GM06990 (cell line): Measurements from ENCODE around the gene SLFNL1.
A peak's percentile ranks its signal among the peaks of the same experiment; 100 is the strongest.

Source experiments
- DNase-seq: peaks from one replicate; pipeline ENCODE4 v3.0.0-alpha.2; 2011; ENCODE audit not compliant: insufficient read length; ENCODE audit errors: extremely low read depth
- H3K27me3 ChIP-seq: replicated peaks from 2 replicates; pipeline ENCODE4 v1.6.0; 2011; ENCODE audit warnings: low read length; ENCODE audit not compliant: control insufficient read depth, insufficient read depth
- H3K36me3 ChIP-seq: 2 replicates; pipeline ENCODE4 v1.5.1; 2011; ENCODE audit warnings: low read length; ENCODE audit not compliant: control insufficient read depth, insufficient read depth
- H3K4me3 ChIP-seq: replicated peaks from 2 replicates; pipeline ENCODE4 v1.5.1; 2011; ENCODE audit warnings: low read depth, mild to moderate bottlenecking, control low read depth, low read length
- TF ChIP-seq, protein P1 (sequence below): IDR thresholded peaks from 2 replicates; pipeline ENCODE4 v1.5.1; 2011; ENCODE audit warnings: low read length, control low read depth, mild to moderate bottlenecking, inconsistent platforms; ENCODE audit not compliant: insufficient read depth, poor library complexity, severe bottlenecking

Gene SLFNL1

DNA sequence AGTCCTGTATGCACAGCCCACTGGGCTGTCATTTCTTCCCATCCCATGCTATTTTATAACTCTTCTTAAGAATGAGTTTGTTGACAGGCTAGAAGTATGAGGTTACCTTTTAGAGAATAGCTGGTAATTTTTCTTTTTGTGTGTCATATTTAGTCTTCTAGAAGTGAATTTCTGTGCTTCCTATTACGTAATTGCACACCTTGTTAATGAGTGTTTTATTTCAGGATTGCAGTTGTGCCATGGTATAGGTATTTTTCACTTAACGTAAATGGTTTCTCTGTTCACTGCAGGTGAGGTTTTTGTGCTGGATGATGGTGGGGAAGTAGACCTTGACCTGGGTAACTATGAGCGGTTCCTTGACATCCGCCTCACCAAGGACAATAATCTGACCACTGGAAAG is 37.0 kb downstream of the SLFNL1 start:
- Histone ChIP-seq H3K36me3 (peaks cover 25% of the 10 kb centered on the region), H3K27me3 (no peaks in the 10 kb centered on the region), H3K4me3 (no peak overlapping the region)
- no peak for DNase-seq
- TF ChIP-seq, protein P1, sequence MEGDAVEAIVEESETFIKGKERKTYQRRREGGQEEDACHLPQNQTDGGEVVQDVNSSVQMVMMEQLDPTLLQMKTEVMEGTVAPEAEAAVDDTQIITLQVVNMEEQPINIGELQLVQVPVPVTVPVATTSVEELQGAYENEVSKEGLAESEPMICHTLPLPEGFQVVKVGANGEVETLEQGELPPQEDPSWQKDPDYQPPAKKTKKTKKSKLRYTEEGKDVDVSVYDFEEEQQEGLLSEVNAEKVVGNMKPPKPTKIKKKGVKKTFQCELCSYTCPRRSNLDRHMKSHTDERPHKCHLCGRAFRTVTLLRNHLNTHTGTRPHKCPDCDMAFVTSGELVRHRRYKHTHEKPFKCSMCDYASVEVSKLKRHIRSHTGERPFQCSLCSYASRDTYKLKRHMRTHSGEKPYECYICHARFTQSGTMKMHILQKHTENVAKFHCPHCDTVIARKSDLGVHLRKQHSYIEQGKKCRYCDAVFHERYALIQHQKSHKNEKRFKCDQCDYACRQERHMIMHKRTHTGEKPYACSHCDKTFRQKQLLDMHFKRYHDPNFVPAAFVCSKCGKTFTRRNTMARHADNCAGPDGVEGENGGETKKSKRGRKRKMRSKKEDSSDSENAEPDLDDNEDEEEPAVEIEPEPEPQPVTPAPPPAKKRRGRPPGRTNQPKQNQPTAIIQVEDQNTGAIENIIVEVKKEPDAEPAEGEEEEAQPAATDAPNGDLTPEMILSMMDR, result no peak

DNA sequence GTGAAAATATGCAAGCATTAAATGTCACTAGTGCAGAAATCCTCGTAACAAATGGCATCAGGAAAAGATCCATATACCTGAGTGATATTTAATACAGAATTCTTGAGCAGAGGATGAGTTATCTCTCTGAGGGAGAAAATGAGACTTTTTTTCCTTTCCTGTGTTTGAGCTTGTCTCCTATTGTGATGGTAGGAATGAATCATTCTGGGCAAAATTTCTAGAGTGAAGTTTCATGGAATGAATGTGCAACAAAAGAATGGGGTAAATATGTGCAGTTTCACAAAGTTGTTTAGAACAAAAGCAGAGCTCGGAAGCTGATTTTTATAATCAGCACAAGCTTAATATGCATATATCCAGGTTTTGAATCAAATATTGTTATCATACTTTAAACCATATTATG is 37.5 kb downstream of the SLFNL1 start:
- Histone ChIP-seq H3K27me3 (no peaks in the 10 kb centered on the region), H3K36me3 (peaks cover 23% of the 10 kb centered on the region), H3K4me3 (no peak overlapping the region)
- TF ChIP-seq, protein P1, result no peak
- no peak for DNase-seq

DNA sequence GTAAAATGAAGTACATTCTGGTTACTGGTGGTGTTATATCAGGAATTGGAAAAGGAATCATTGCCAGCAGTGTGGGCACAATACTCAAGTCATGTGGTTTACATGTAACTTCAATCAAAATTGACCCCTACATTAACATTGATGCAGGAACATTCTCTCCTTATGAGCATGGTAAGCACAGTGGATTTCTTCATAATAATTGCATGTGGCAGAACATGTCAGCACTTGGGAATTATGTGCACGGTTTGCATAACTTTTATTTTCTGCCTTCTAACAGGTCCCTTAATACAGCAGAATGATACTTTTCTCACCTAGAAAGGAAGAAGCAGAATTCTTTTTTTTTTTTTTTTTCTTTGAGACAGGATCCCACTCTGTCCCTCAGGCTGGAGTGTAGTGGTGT is 38.2 kb downstream of the SLFNL1 start:
- peaks cover 21% of the 10 kb centered on the region for H3K36me3 ChIP-seq
- H3K4me3 ChIP-seq, result no peak overlapping the region
- DNase-seq, result no peak
- TF ChIP-seq, protein P1, result no peak
- H3K27me3 ChIP-seq, result no peaks in the 10 kb centered on the region

DNA sequence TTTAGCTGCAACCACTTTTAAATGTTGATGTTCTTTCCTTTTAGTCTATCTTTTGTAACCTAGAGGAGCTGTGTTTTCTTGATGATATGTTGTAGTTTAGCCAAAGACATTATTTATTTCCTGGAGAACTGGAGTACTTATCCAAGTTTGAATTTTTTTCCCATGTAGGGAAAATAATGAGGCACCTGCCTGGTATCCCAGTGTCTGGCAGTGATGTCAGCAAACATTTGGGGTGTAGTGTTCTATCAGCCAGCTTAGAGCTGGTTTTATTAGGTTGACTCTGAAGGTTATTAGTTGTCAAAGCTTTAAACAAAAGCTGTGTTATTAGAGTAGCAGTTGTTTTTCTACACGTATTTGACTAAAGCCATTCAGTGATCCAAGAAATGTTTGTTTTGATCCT is 38.8 kb downstream of the SLFNL1 start:
- Histone ChIP-seq H3K4me3 (no peak overlapping the region), H3K27me3 (no peaks in the 10 kb centered on the region), H3K36me3 (peaks cover 19% of the 10 kb centered on the region)
- TF ChIP-seq, protein P1, result no peak
- DNase-seq, result no peak

DNA sequence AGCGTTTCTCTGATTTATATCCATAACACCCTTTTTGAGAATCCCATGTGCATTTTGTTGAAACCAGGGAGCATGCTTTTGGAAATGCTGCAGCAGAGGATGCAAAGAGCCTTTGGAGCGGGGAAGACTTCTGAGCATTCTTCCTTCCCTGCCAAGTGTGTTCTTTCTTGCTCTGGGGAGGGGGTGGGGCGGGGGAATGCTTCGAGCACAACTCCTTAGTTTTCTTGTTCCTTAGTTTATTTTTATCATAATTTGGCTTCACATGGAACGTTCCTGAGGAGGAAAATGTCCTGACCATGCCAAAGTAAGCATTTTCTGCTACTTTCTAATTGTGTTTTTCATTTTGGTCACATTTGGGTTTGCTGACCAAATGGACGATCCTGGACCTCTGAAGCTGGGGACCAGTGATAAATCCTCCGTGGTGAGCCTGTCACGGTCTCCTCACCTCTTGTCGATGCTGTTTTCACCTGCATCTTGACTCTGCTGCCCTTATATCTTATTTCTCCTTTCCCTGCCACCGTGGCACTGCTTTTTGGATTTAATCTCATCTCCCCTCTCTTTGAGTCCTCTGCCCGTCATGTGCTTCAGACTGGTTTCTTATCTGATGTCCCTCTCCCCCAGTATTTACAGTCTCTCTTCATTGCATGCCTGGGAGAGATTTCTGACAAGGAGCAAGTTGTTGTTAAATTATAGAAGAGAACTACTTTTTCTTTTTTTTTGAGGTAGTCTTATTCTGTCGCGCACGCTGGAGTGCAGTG is 39.7 kb downstream of the SLFNL1 start:
- no peak for DNase-seq
- Histone ChIP-seq H3K4me3 (peak overlapping the region; percentile 19), H3K27me3 (no peaks in the 10 kb centered on the region), H3K36me3 (peaks cover 13% of the 10 kb centered on the region)
- TF ChIP-seq, protein P1, result no peak
